Measurements from ENCODE around the gene MCAM.

Gene MCAM

DNA sequence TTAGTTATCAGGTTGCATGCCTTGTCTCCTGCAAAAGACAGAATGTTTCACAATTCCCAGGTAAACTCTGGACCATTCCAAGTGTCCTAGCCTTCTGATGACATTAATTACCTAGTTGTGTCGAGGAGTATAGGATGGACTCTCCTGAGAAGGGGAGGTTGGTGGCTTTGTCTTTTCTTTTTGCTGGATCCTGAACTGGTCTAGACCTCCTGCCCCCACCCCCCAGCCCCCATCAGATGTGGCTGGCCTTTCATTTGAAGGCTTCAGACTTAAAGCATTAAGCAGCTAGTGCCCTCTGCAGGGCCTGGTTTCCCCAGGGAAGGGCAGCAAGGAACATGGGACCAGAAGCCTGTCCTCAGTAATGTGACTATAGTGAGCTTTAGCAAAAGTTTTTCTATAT, 9.7 kb downstream of the MCAM start:
- no peak overlapping the region for H3K4me3 ChIP-seq (ENCODE audit: low read length)
- DNase-seq (ENCODE audit: low read depth) = no peak
- TF ChIP-seq, protein P1, sequence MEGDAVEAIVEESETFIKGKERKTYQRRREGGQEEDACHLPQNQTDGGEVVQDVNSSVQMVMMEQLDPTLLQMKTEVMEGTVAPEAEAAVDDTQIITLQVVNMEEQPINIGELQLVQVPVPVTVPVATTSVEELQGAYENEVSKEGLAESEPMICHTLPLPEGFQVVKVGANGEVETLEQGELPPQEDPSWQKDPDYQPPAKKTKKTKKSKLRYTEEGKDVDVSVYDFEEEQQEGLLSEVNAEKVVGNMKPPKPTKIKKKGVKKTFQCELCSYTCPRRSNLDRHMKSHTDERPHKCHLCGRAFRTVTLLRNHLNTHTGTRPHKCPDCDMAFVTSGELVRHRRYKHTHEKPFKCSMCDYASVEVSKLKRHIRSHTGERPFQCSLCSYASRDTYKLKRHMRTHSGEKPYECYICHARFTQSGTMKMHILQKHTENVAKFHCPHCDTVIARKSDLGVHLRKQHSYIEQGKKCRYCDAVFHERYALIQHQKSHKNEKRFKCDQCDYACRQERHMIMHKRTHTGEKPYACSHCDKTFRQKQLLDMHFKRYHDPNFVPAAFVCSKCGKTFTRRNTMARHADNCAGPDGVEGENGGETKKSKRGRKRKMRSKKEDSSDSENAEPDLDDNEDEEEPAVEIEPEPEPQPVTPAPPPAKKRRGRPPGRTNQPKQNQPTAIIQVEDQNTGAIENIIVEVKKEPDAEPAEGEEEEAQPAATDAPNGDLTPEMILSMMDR (IDR thresholded peaks at IDR 0.05; ENCODE audit: insufficient read depth, low read depth, low read length, missing control alignments) = no peak

- TF ChIP-seq, protein P1 (IDR thresholded peaks at IDR 0.05; ENCODE audit: insufficient read depth, low read depth, low read length, missing control alignments) = no peak
- H3K4me3 ChIP-seq (ENCODE audit: low read length) = no peak overlapping the region
- DNase-seq (ENCODE audit: low read depth) = no peak
Observed at GRCh38 chr11:119306373-119306890, 10.5 kb downstream of the MCAM start.

DNA sequence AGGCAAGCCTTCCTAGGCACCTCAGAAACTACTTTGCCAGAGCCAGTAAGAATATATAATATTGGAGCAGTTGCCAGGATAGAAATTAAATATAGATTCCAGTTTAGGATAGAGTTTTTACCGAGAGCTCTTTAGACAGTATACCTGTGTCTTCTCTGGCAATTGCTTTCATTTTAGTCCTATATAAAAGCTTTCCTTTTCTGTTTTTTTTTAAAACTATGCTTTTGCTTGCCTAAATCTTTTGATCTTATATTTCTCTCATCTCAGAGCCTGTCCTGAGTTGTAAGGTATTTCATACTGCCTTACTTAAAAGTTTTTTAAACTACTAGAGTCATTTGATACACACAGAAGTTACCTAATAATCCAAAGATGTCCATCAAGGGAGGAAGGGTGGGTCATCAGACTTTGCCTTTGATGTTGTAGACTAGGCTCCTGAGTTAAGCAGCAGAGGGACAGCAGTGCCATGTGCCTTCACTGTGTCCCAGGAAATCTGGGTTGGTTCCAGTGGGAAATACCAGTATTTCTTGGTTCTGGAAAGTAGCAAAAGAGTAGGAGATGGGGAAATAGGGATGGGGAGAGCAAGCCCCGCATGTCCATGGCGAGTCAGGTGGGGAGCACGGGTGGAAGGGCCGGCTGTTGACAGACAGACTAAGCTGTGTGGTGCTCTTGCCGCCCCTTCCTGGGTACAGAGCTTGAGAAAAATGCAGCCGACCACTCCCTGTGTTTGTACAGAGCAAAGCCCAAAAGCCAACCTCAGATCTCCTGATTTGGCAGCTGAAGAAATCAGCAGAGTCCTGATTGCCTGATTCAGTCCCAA, 11.2 kb downstream of the MCAM start:
- TF ChIP-seq, protein P1 (IDR thresholded peaks at IDR 0.05; ENCODE audit: insufficient read depth, low read depth, low read length, missing control alignments) = no peak

GRCh38 chr11:119303227-119303718, 13.7 kb downstream of the MCAM start:
- no peak for DNase-seq (ENCODE audit: low read depth)
- TF ChIP-seq, protein P1 (IDR thresholded peaks at IDR 0.05; ENCODE audit: insufficient read depth, low read depth, low read length, missing control alignments) = no peak
- H3K4me3 ChIP-seq (ENCODE audit: low read length) = no peak overlapping the region

More for the DNA sequence above, 11.2 kb downstream of the MCAM start:
- H3K4me3 ChIP-seq (ENCODE audit: low read length) = no peak overlapping the region
- DNase-seq (ENCODE audit: low read depth) = no peak

DNA sequence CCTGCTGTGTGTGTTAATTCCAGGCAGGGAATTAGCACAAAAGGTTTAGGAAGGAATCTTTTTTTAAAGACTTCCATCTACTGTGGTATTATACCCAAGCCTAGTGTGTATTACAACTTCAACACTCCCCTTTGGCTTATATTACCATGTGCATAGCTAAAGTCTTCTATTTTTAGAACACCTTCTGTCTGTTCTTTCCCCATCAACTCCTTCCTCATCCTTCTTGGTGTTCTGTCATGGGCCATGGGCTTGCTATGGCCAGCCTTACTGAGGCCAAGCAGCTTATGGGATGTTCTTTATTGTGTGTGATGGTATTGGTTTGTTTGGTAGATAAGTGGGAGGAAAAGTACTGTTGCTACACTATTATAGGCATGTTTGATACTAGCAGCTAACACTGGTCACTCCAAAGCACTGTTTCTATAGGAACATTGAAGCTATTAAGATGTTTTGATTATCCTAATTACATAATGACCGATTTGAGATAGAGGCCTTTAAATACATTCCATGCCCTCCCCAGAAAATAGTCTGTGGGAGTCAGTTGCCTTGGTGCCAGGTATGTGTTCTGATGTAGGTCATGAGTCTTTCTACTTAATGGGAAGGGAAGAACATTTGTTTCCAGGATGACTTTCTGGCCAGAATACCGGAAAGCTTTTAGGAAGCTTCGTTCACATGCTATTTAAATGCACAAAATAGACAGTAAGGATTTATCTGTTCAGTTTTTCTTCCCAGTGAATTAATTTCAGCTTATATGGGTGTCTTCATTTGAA, 16.5 kb downstream of the MCAM start:
- no peak for DNase-seq (ENCODE audit: low read depth)
- TF ChIP-seq, protein P1 (IDR thresholded peaks at IDR 0.05; ENCODE audit: insufficient read depth, low read depth, low read length, missing control alignments) = no peak

GRCh38 chr11:119299416-119299815, 17.5 kb downstream of the MCAM start:
- DNase-seq (ENCODE audit: low read depth) = no peak
- H3K4me3 ChIP-seq (ENCODE audit: low read length) = no peak overlapping the region
- TF ChIP-seq, protein P1 (IDR thresholded peaks at IDR 0.05; ENCODE audit: insufficient read depth, low read depth, low read length, missing control alignments) = no peak

More for the DNA sequence above, 16.5 kb downstream of the MCAM start:
- H3K4me3 ChIP-seq (ENCODE audit: low read length) = no peak overlapping the region
